HL-60/S4 treated with retinoic acid at 250 ng/mL for 4 days and 3 days (cell line): ENCODE results near the gene ACBD6.

Source experiments
- in situ Hi-C: fragments of 300-500 bp; cut with MboI; formaldehyde crosslinking; loops from 2 replicates; pipeline ENCODE4 v1.7.0; 2022; ENCODE audit warnings: low sequenced_read_pairs

Gene ACBD6

DNA sequence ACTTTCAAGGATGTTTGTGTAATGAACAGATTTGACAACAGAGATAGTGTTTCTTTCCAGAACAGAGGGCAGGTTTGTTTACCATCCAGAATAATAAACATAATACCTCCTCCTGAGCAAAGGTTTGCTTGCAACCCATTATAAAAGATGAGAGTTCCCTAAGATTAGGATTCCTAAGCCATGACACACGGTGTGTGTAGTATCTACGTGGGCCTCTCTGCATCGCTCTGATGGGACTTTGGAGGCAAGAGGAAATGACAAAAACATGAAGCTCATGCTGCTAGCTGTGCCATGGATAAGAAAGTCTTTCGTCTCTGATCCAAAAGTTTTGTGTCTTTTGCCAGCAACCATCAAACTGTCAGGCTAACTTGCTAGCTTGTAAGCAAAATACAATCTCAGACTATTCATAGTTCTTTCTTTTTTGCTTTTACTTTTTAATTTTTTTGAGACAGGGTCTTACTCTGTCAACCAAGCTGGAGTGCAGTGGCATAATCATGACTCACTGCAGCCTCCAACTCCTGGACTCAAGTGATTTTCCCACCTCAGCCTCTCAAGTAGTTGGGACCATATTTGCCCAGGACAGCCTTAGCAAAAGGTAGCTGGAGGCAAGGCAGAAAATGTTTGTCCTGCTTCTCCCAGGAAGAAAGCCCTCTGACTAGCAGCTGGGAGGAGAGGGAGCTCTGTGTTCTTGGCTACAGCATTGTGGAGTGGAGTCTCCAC, 191.2 kb downstream of the ACBD6 start:
- in situ Hi-C loops: no loop called here

DNA sequence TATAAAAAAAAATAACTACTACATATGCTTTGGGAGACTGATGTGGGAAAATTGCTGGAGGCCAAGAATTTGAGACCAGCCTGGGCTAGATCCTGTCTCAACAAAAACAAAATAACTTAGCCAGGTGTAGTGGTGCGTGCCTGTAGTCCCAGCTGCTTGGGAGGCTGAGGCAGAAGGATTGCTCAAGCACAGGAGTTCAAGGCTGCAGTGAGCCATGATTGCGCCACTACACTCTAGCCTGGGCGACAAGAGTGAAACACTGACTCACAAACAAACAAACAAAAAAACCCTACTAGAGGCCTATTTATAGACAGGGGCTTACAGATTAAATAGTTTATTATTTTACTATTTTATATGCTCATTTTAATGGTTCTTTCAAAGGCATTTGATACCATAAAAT, 192.3 kb downstream of the ACBD6 start:
- in situ Hi-C loops: no loop called here

DNA sequence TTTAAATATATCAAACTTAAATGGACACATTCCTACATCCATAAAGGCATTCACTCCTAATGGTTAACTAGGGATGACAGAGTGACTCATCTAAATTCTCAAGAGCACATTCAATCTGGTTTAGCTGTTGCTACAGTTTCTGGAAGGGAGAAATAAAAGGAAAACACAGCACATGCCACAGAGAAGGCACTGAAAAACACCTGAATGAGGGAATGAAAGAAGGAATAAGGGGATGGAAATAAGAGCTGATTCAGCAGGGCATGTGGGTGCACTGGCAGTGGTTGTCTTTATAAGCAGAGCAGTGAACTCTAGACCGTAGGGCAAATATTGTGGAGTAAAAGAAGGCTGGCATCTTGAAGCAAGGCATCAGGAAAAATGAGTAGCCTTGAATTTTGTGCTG, 193.0 kb downstream of the ACBD6 start:
- in situ Hi-C loops: no loop called here

DNA sequence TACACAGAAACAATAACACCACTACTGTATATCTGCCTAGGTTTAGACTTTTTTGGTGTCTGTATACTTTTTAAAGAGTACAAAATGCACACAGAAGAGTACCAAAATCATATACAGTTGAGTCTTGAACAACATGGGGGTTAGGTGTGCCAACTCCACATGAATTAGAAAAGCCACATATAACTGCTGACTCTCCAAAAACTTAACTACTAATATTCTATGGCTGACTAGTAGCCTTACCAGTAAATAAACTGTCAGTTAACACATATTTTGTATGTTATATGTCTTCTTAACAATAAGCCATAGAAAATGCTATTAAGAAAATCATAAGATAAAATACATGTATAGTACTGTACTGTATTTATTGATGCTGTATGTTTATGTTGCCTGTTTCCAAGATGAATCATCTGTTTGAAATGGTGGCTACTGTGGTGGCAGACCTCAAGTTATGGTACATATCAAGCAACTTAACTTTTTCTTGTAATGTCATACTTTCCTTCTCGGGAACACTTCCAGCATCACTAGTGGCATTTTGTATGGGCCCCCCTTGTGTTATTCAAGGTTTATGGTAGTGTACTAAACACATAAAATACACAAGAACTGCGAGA, 201.1 kb downstream of the ACBD6 start:
- in situ Hi-C loops: no loop called here

DNA sequence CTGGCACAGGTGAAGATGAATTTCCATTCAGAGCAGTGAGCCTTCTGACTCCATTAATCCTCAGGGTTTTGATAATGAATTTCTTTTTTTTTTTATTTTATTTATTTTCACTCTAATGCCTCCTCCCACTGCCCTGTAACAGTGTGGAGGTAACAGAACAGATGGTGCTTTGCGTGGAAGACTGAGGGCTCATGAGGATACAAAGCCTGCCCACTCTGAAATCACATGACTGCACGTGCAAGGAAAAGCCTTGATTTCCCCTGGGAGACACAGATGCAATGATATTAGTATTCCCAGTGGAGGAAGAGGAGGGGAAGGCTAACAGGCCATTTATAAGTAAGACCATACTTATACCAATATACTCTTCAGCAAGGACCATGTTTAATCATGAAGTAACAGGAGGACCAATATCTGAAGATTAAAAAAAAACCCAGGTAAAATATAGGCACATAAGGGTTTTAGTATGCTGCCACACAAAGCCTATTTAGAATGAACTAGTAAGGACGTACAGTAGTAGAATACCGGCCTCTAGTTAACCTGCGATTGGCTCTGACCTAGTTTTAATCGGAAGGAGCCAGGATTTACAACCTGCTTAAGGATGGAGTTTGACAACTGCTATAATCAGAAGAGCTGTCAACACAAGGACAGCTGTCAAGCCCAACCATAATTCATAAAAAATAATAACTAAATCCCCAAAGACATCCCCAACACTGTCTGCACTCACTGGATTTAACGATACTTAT, 202.7 kb downstream of the ACBD6 start:
- in situ Hi-C loops: no loop called here

DNA sequence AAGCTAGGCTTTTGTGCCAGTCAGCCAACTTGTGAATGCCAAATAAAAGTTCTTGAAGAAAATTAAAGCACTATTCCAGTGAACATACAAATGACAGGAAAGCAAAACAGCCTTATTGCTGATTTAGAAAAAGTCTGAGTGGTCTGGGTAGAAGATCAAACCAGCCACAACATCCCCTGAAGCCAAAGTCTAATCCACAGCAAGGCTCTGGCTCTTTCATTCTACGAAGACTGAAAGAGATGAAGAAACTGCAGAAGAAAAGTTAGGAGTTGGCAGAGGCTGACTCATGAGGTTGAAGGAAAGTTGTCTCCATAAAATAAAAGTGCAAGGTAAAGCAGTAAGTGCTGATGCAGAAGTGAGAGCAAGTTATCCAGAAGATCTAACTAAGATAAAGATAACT, 206.4 kb downstream of the ACBD6 start:
- in situ Hi-C loops: no loop called here

DNA sequence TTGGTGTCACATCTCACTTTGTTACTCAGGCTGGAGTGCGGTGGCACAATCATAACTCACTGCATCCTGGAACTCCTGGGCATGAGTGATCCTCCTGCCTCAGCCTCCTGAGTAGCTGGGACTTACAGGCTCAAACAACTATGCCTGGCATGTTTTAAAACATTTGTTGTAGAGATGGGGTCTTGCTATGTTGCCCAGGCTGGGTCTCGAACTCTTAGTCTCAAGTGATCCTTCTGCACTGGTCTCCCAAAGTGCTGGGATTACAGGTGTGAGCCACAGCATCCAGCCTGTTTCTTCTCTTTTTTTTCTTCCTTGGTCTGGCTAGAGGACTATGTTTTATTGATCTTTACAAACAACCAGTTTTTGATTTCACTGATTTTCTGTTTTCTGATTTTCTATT, 207.7 kb downstream of the ACBD6 start:
- in situ Hi-C loops: no loop called here

DNA sequence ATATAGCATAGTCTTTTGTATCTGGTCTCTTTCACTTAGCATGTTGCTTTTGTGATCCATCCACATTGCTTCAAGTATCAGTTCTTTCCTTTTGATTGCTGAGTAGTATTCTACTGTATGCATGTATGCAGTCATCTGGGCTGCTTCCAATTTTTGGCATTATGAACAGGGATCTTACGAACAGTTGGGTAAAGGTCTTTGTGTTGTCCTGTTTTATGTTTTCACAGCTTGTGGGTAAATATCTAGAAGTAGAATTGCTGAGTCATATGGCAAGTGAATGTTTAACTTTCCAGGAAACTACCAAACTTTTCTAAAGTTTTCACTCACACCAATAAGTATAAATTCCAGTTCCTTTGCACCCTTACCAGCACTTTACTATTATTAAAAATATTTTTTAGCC, 211.4 kb downstream of the ACBD6 start:
- in situ Hi-C loops: no loop called here

DNA sequence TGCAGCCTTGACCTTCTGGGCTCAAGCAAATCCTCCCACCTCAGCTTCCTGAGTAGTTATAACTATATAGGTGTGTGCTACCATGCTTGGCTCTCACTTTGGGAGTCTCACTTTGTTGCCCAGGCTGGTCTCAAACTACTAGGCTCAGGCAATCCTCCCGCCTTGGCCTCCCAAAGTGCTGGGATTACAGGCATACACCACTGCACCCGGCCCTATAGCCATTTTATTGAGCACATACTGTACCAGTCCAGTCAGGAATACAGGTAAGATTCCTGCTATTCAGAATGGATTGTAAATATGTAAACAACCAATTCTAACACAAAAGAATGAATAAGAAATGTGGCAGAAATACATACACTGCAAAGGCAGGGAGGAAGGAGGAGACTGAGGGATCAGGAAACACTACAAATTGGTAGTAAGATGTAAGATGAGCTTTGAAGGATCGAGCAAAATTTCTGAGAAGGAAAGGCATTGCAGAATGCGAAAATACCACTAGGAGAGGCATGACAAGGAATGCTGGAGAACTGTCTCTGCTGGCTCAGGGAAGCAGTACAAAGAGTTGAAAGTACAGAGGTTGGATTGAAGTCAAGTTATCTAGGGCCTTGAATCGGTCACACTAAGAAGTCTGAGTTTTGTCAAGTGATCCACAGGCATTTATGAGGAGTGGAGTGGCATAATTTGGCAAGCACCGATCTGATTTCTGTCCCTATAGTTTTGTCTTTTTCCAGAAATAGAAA, 211.9 kb downstream of the ACBD6 start:
- in situ Hi-C loops: no loop called here

DNA sequence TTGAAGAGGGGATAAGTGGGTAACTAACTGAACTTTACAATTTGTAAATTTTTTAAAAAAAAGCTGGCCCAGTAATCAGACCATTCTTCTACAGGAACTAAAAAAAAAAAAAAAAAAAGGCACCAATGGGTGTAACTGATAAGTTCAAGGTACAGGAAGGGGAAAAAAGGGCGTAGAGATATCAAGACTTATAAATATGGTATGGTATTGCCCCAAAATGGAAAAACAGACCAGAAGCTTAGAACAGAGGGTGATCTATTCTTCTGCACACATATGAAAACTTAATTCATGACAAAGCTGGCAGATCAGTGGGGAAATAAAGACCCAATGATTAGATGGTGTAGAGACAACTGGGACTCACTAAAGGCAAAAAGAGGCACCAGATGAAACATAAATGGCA, 213.4 kb downstream of the ACBD6 start:
- in situ Hi-C loops: no loop called here

DNA sequence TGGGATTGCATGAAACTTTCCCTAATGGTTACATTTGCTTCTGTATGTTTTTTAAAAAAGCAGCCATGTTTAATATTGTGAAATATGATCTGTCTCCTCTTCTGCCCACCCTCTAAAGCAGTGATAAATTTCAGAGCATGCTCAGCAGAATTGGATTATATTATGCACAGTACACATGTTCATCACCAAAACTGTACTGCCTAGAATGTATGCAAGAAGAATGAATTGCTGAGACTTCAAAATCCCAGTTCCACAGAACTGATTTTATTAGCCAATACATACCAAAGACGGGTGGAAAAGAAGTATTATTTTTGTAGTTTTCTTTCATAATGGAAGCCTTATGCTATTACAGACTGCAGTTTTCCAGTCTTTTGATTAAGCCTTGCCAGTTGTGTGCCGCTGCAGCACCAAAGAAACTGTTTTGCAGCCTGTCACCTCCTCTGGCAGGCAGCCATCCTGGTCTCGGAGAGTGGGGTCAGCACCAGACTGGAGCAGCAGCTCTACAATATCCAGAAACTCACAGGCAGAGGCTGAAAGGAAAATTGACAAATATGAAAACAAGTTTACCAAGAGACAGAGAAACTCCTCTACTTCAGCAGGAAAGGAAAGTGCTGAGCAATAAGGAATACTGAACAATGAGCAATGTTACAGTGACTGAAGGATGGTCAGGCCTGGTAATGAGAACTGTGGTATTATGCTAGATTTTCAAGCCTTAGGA, 214.2 kb downstream of the ACBD6 start:
- in situ Hi-C loops: no loop called here

DNA sequence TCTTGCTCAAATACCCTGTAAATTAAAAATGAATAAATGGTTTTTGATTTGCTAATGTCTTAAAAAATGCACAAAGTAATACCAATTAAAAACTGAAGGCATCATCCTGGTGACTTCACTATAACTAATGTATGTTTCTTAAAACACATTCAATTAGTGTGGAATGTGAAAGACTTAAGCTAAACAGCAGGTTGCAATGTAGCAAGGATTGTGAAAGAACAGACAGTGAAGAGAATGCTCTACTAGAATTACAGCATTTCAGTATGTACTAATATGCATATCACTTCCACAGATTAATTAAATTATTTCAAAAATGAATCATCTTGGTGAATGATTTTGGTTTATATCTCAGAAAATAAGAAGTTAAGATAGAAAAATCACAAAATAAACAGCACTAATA, 216.0 kb downstream of the ACBD6 start:
- in situ Hi-C loops: no loop called here

DNA sequence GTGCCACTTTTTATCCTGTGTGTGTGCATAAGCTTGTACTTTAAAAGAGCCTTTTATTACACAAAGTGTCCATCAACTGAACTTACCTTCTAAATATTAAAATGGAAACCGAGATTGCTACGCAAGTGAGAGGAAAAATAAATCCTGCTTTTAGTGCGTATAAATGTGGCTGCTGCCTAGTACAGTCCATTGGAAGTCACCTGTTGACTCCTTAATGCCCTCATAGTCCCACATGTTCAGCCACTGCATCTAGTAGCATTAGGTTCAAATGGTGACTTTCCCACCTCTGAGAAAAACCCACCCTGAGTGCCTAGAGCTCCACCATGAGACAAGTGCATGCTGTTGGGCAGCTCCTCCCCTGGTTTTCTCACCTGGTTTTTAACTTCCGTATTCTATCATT, 219.3 kb downstream of the ACBD6 start:
- in situ Hi-C loops: no loop called here

DNA sequence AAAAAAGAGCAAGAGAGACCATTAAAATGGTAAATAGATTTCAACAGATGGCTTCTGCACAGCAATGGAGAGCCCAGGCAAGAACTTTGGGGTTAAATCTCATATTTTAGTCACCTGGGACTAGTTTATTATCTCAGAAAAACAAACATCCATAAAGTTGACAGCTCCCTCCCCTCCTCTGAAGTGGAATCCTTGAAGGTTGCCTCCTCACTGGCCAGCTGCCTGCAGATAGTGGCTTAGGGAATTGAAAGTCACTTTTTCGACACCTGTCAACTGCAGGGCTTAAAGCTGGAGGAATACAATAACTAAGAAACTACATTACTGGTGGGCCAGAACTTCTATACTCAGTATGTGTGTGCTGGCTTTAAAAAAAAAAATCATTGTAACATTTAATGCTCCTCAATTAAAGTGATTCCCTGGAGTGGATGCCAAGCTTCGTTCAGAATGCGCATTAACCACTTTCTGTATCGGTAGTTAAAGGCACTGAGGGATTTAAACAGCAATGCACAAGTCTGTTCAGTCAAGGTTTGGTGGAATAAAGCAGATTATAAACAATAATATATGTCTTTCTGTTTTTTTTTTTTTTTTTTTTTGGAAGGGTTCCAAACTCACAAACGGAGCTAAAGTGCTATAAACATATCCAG, 219.9 kb downstream of the ACBD6 start:
- in situ Hi-C loops: no loop called here

DNA sequence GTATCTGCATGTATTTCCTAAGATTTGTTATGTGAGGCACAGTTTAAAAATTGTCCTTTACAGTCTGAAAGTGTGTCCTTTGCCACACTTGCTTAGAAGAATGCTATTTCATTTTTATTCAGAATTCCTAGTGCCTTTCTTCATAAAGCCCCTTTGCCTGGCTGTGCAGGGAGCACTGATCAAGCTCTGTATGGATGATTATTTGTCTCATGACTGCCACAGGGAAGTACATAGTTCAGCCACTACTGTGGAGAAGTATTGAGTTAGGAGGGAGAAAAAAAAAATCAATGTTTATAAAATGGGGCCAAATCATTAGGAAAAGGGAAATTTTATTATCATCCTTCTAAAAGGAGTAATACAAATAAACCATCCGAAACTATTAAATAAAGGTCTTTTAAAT, 220.9 kb downstream of the ACBD6 start:
- in situ Hi-C loops: no loop called here

DNA sequence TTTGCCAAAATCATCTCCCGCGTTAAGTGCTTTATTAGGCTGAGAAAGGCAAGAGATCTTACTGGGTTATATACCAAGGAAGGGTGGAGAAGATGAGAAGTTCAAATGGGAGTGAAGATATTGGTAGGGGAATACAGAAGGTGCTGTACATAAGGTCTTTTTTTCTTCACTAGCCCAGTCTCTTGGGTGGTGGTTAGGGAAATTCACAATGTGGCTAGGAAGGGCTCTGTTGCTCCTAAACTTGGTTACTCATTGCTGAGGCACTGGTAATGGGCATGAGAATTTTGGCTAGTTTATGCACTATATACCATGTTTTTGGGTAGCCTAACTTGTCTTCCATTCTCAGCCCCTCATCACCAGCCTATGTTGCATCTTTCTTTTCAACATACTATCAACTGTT, 221.8 kb downstream of the ACBD6 start:
- in situ Hi-C loops: no loop called here

DNA sequence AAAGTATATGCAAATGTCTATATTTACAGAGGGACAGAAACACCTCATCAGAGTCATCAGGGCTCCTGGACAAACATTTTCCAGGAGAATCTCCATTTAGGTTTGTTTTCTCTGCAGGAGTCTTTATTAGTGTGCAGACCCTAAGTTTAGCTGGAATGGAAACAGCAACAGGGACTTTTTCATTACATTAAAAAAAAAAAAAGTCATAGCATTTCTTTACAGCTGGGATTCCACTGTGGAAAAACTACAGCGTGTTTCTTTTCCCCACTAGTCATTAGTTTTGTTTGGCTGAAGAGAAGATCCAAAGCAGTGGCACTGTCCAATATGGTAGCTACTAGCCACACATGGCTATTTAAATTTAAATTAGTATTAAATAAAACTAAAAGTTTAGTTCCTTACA, 222.7 kb downstream of the ACBD6 start:
- in situ Hi-C loops: no loop called here

DNA sequence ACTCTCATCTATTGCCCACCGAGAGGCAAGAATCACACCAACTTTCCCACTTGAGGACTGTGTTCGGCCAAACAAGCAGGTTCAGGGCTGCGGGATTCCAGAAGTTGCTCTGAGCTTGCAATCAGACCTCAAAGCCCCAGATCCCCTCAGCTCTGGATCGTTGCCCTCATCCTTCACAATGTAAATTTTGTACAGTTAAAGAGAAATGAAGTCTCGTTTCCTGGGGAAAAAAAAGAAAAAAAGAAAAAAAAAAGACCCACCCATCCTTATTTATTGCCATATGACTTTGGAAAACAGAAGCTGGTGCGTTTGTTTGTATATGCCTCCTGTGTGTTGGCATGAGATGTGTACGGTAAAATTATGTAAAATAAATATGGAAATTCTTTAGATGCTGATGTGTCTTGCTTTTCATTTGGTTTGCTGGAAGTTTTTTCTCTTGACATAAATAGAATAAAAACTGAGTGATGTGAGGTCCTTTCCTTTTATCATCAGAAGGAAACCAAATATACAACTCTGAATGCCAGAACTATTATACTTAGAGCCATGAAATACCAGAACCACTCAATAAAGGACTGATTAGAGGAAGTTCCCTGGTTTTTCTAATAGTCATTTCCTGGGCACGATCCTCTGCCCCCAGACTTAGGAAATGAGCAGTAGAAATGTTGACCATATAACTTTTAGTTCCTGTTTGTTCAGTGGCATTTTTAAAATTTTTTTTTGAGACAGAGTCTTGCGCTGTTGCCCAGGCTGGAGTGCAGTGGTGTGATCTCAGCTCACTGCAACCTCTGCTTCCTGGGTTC, 223.6 kb downstream of the ACBD6 start:
- in situ Hi-C loops: no loop called here

DNA sequence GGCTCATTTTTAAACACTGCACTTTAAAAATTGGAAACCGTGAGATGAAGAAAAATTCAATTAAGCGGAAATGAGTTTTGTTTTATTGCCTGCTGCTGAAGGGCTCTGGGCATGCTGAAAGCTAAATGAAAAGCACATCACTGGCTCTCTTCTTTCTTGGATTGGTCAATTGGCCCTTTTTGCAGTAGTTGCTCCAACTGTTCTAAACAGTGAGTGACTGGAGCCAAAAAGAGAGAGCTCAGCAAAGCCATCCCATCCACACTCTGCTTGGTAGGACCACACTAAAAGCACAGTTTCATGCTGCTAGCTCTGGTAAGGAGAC, 224.2 kb downstream of the ACBD6 start:
- in situ Hi-C loops: no loop called here
